Endothelial cell of umbilical vein (primary cell): ENCODE results near the gene CREBZF. TPM values are rescaled to one million over a fixed set of nuclear protein-coding genes. Genes with fewer than 3 reads are reported as not detected.
"Not testable (repeated sequence)": the region's sequence is repeated elsewhere in the genome, so short reads cannot be mapped to it uniquely, and the experiment has no call there.

Experiments used
- BruUV-seq: library from RNA; stranded (reverse); fragments of 400-500 nt; replicated peaks from 2 replicates; lab custom pipeline; 2021; lab: Mats Ljungman, UMichigan
- CTCF ChIA-PET: fragments of 300-600, 350-600 bp; sonication (Branson Sonifier 250); formaldehyde crosslinking; loops from one replicate; lab custom pipeline; 2021; ENCODE audit warnings: antibody characterized with exemption, inconsistent platforms; lab: Charles Lee
- POLR2A ChIA-PET: fragments of 300-600, 350-600 bp; sonication (Branson Sonifier 250); formaldehyde crosslinking; loops from one replicate; lab custom pipeline; 2021; ENCODE audit warnings: antibody characterized with exemption, inconsistent platforms; lab: Charles Lee
- DNase-seq: peaks from one replicate; pipeline ENCODE4 v3.0.0-alpha.2; 2011; ENCODE audit warnings: low read depth, low spot score
- FAIRE-seq: peaks from 2 replicates; lab custom pipeline; 2011; peaks lifted over from hg19 to GRCh38; lab: Jason Lieb, UNC
- H2AFZ ChIP-seq: 2 replicates; pipeline ENCODE4 v1.6.0; 2012; ENCODE audit warnings: low read depth, low read length, control low read depth, inconsistent platforms
- H3K27ac ChIP-seq: 2 replicates; pipeline ENCODE4 v1.5.1; 2011; ENCODE audit warnings: low read depth, mild to moderate bottlenecking, control low read depth, low read length, moderate library complexity; ENCODE audit not compliant: insufficient read depth
- H3K27me3 ChIP-seq, 2 experiments: 2 replicates each; pipeline versions ENCODE4 v1.6.0 to v1.6.1; 2011; ENCODE audit warnings: low read length in 2 of 2, mixed read lengths in 1 of 2; ENCODE audit not compliant: control insufficient read depth in 2 of 2, insufficient read depth in 2 of 2
- H3K36me3 ChIP-seq, 2 experiments: 2 replicates in 1 of 2; 3 replicates in 1 of 2; pipeline ENCODE4 v1.5.1; 2011; ENCODE audit warnings: low read length in 2 of 2, mild to moderate bottlenecking in 1 of 2, moderate library complexity in 1 of 2; ENCODE audit not compliant: control insufficient read depth in 2 of 2, insufficient read depth in 2 of 2; ENCODE audit errors: extremely low read depth in 1 of 2
- H3K4me1 ChIP-seq: 3 replicates; pipeline ENCODE4 v1.5.1; 2011; ENCODE audit warnings: mild to moderate bottlenecking, low read length; ENCODE audit not compliant: control insufficient read depth, insufficient read depth; ENCODE audit errors: extremely low read depth
- H3K4me2 ChIP-seq: 2 replicates; pipeline ENCODE4 v1.6.1; 2011; ENCODE audit warnings: low read length, control low read depth, mixed read lengths; ENCODE audit not compliant: insufficient read depth
- H3K4me3 ChIP-seq, 3 experiments: fragments of 200-600 bp in 1 of 3; sonication (generic), shearing (Covaris generic) in 1 of 3; replicated peaks in 1 of 3; 2 replicates each; pipeline ENCODE4 v1.5.1; 2011 to 2016; ENCODE audit warnings: control low read depth in 3 of 3, low read length in 3 of 3, mild to moderate bottlenecking in 2 of 3, inconsistent platforms in 1 of 3, low read depth in 1 of 3, moderate library complexity in 1 of 3; ENCODE audit not compliant: insufficient read depth in 1 of 3
- H3K79me2 ChIP-seq: 2 replicates; pipeline ENCODE4 v1.6.0; 2012; ENCODE audit warnings: low read length, inconsistent platforms; ENCODE audit not compliant: control insufficient read depth, insufficient read depth
- H3K9ac ChIP-seq: replicated peaks from 2 replicates; pipeline ENCODE3; 2011; ENCODE audit warnings: low read length, control low read depth; ENCODE audit not compliant: insufficient read depth; ENCODE audit errors: extremely low read depth
- H3K9me1 ChIP-seq: replicated peaks from 3 replicates; pipeline ENCODE4 v1.6.0; 2011; ENCODE audit warnings: mild to moderate bottlenecking, low read length; ENCODE audit not compliant: control insufficient read depth, insufficient read depth; ENCODE audit errors: extremely low read depth
- H3K9me3 ChIP-seq: replicated peaks from 2 replicates; pipeline ENCODE4 v1.5.1; 2012; ENCODE audit warnings: low read length, inconsistent platforms; ENCODE audit not compliant: control insufficient read depth, insufficient read depth
- H4K20me1 ChIP-seq: replicated peaks from 2 replicates; pipeline ENCODE3; 2011; ENCODE audit warnings: mild to moderate bottlenecking, low read length; ENCODE audit not compliant: control insufficient read depth, insufficient read depth; ENCODE audit errors: extremely low read depth
- CTCF ChIP-seq, 2 donors: IDR thresholded peaks; 1 replicate in 1 of 2; 2 replicates in 1 of 2; pipeline ENCODE4 v1.5.1; 2011; ENCODE audit warnings: low read length in 2 of 2, mild to moderate bottlenecking in 2 of 2, moderate library complexity in 2 of 2, control low read depth in 1 of 2, inconsistent platforms in 1 of 2, low read depth in 1 of 2; ENCODE audit not compliant: insufficient read depth in 1 of 2; ENCODE audit errors: extremely low read depth in 1 of 2
- EZH2 ChIP-seq: IDR thresholded peaks from 2 replicates; pipeline ENCODE4 v1.6.1; 2012; ENCODE audit warnings: borderline replicate concordance, low read depth, mild to moderate bottlenecking, moderate library complexity, low read length, inconsistent platforms; ENCODE audit not compliant: severe bottlenecking
- FOS ChIP-seq: IDR thresholded peaks from 2 replicates; pipeline ENCODE4 v1.6.1; 2011; ENCODE audit warnings: mild to moderate bottlenecking, low read length, moderate library complexity, borderline replicate concordance; ENCODE audit not compliant: insufficient read depth
- GATA2 ChIP-seq: IDR thresholded peaks from 2 replicates; pipeline ENCODE4 v1.7.0; 2011; ENCODE audit warnings: low read depth, mild to moderate bottlenecking, moderate library complexity, mixed read lengths, low read length; ENCODE audit not compliant: insufficient read length, insufficient read depth
- JUN ChIP-seq: IDR thresholded peaks from 2 replicates; pipeline ENCODE4 v1.6.1; 2011; ENCODE audit warnings: borderline replicate concordance, low read depth; ENCODE audit not compliant: insufficient read length, insufficient read depth
- MYC ChIP-seq: IDR thresholded peaks from one replicate; pipeline ENCODE4 v1.6.1; 2011; ENCODE audit warnings: mild to moderate bottlenecking, low read depth, low read length
- POLR2A ChIP-seq: IDR thresholded peaks from 2 replicates; pipeline ENCODE4 v1.6.1; 2012; ENCODE audit warnings: low read depth, mild to moderate bottlenecking, control low read depth, low read length
- POLR2AphosphoS5 ChIP-seq: IDR thresholded peaks from 2 replicates; pipeline ENCODE4 v1.6.1; 2012; ENCODE audit warnings: low read depth, mild to moderate bottlenecking, control low read depth, low read length, moderate library complexity; ENCODE audit not compliant: insufficient read depth
- dilution Hi-C: fragments of 300-500 bp; cut with MboI; formaldehyde crosslinking; loops from one replicate; pipeline ENCODE4 v1.15.0; 2019; ENCODE audit warnings: low sequenced_read_pairs; ENCODE audit not compliant: extremely low pct_ligation_motif_present
- intact Hi-C: fragments of 100-400 bp; cut with micrococcal nuclease; formaldehyde crosslinking; loops from one replicate; pipeline ENCODE4 v1.10.0; 2022
- polyA plus RNA-seq, 4 experiments: library from polyadenylated mRNA; depleted of rRNA in 3 of 4; stranded (reverse) in 3 of 4; unstranded in 1 of 4; fragments of >200 nt; gene quantifications; 2 replicates each; pipeline versions ENCODE4 v1.2.1 to v1.2.3, GENCODE V29; 2011 to 2012; ENCODE audit warnings: missing spikeins in 1 of 4
- total RNA-seq: library from RNA; stranded (reverse); gene quantifications from 2 replicates; pipeline ENCODE4 v1.2.3, GENCODE V29; 2021
- TF ChIP-seq, protein P1 (sequence below): IDR thresholded peaks from 2 replicates; pipeline ENCODE4 v1.6.1; 2011; ENCODE audit not compliant: insufficient read depth, insufficient read length

CREBZF gene
- total and polyA plus RNA-seq, 2 donors (not counting 3 experiments of a cell fraction or from before 2014, with no cell fraction given): 15.5 to 35.5 TPM

DNA sequence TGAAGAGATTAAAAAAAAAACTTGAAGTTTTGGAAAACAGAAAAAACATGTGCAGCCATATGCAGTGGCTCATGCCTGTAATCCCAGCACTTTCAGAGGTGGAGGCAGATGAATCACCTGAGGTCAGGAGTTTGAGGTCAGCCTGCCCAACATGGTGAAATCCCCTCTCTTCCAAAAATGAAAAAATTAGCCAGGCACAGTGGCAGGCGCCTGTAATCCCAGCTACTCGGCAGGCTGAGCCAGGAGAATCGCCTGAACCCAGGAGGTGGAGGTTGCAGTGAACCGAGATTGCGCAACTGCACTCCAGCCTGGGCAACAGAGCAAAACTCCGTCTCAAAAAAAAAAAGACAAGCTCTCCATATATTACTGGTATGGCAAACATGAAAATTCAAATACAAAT, 45.4 kb downstream of the CREBZF start:
- FAIRE-seq (no peak), DNase-seq (no peak)
- H3K4me3 ChIP-seq: no peak overlapping the region
- H3K9ac ChIP-seq: no peak overlapping the region
- intact Hi-C loops (no loop called here), dilution Hi-C loops (no loop called here)
- no peak overlapping the region for H2AFZ ChIP-seq
- H3K27me3 ChIP-seq: peaks cover 0 to 2% of the 10 kb centered on the region in 2 experiments
- H3K4me2 ChIP-seq: no peak overlapping the region
- ChIA-PET POLR2A (no interaction called here), CTCF (no interaction called here)
- H3K9me1 ChIP-seq: no peaks in the 10 kb centered on the region
- no peak overlapping the region for H3K27ac ChIP-seq
- no peaks in the 10 kb centered on the region for H3K9me3 ChIP-seq
- no peaks in the 10 kb centered on the region for H3K36me3 ChIP-seq
- BruUV-seq: no TSS peak
- no peaks in the 10 kb centered on the region for H4K20me1 ChIP-seq
- TF ChIP-seq JUN (no peak), MYC (no peak), FOS (no peak), POLR2A (no peak), GATA2 (no peak), EZH2 (no peak), CTCF (IDR thresholded peaks at IDR 0.05; ENCODE audit: extremely low read depth in 1 of 2, insufficient read depth in 1 of 2, low read depth in 1 of 2, low read length in 2 of 2) (no peak), POLR2AphosphoS5 (no peak)
- TF ChIP-seq, protein P1, sequence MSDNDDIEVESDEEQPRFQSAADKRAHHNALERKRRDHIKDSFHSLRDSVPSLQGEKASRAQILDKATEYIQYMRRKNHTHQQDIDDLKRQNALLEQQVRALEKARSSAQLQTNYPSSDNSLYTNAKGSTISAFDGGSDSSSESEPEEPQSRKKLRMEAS: no peak
- H3K4me1 ChIP-seq: no peaks in the 10 kb centered on the region
- no peaks in the 10 kb centered on the region for H3K79me2 ChIP-seq

- FAIRE-seq, H3K9me3 ChIP-seq, CTCF ChIA-PET, H3K27ac ChIP-seq, intact Hi-C loops, H2AFZ ChIP-seq, BruUV-seq, H3K79me2 ChIP-seq, H4K20me1 ChIP-seq, DNase-seq, H3K4me1 ChIP-seq, H3K4me3 ChIP-seq, H3K9ac ChIP-seq, H3K9me1 ChIP-seq, H3K36me3 ChIP-seq, H3K27me3 ChIP-seq, POLR2A ChIA-PET, dilution Hi-C loops, H3K4me2 ChIP-seq: not testable (repeated sequence)
These were observed 53.3 kb downstream of the CREBZF start for GRCh38 chr11:85611643-85612042.
